Fibroblast of pulmonary artery (primary cell): Measurements from ENCODE around the gene ZNF692.

Experiments
- DNase-seq: peaks from one replicate; pipeline ENCODE4 v3.0.0-alpha.2; 2010; ENCODE audit warnings: low read depth
- H3K4me3 ChIP-seq: replicated peaks from 2 replicates; pipeline ENCODE4 v1.5.1; 2011; ENCODE audit warnings: low read depth, mild to moderate bottlenecking, control low read depth, low read length, moderate library complexity
- CTCF ChIP-seq: IDR thresholded peaks from 2 replicates; pipeline ENCODE4 v1.5.1; 2011; ENCODE audit warnings: mild to moderate bottlenecking, control low read depth, low read length, inconsistent platforms; ENCODE audit errors: missing control alignments

ZNF692 gene

GRCh38 chr1:248861616-248862015 is 2.7 kb upstream of the ZNF692 start:
- DNase-seq: no peak
- H3K4me3 ChIP-seq: no peak overlapping the region
- no peak for TF ChIP-seq CTCF

- no peak for TF ChIP-seq CTCF
- no peak for DNase-seq
- H3K4me3 ChIP-seq: no peak overlapping the region
These were observed 1.1 kb upstream of the ZNF692 start for GRCh38 chr1:248860007-248860406.

- peak overlapping the region; percentile 81 for H3K4me3 ChIP-seq
- DNase-seq: peak; percentile 58
- peak; percentile 25 for TF ChIP-seq CTCF
These were observed 592 bp downstream of the ZNF692 start for GRCh38 chr1:248858096-248858890.

- no peak for DNase-seq
- H3K4me3 ChIP-seq: peak overlapping the region; percentile 81
- no peak for TF ChIP-seq CTCF
These were observed 1.2 kb downstream of the ZNF692 start for GRCh38 chr1:248857749-248858095.

GRCh38 chr1:248857201-248857600 is 1.7 kb downstream of the ZNF692 start:
- no peak overlapping the region for H3K4me3 ChIP-seq
- TF ChIP-seq CTCF: no peak
- no peak for DNase-seq

GRCh38 chr1:248856176-248856575 is 2.7 kb downstream of the ZNF692 start:
- no peak for TF ChIP-seq CTCF
- no peak overlapping the region for H3K4me3 ChIP-seq
- no peak for DNase-seq

GRCh38 chr1:248855580-248855979 is 3.3 kb downstream of the ZNF692 start:
- no peak for TF ChIP-seq CTCF
- no peak for DNase-seq
- no peak overlapping the region for H3K4me3 ChIP-seq
